Urothelium cell line (cell line): Measurements from ENCODE around the gene EPHA10.
A peak's percentile ranks its signal among the peaks of the same experiment; 100 is the strongest.
"Not testable (repeated sequence)": the region's sequence is repeated elsewhere in the genome, so short reads cannot be mapped to it uniquely, and the experiment has no call there.

Experiments used
- DNase-seq: peaks from one replicate; pipeline ENCODE4 v3.0.0; 2011; ENCODE audit warnings: low spot score, mixed read lengths
- FAIRE-seq: peaks from 2 replicates; lab custom pipeline; 2011; peaks lifted over from hg19 to GRCh38; lab: Jason Lieb, UNC

The EPHA10 gene

DNA sequence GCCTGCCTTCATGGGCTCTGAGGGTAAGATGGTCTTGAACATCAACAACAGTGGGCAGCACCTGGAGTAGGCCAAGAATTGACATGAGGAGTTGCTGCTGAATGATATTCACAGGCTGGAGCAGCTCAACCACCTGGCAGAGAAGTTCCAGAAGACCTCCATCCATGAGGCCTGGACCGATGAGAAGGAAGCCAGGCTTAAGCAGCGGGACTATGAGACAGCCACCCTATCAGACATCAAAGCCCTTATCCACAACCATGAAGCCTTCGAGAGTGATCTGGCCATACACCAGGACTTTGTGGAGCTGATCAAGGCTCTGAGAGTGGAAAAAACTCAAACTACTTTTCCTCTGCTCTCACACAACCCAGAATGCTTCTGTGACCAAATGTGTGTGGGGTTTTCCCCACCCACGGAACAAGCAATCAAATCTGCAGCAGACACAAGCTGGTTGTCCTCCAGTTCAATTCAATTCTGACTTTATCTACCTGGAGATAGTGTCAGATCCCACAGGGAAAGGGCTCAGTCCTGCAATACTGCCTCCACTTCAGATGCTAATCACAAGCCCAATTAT is 12.1 kb upstream of the EPHA10 start:
- DNase-seq, result no peak
- FAIRE-seq, result no peak

DNA sequence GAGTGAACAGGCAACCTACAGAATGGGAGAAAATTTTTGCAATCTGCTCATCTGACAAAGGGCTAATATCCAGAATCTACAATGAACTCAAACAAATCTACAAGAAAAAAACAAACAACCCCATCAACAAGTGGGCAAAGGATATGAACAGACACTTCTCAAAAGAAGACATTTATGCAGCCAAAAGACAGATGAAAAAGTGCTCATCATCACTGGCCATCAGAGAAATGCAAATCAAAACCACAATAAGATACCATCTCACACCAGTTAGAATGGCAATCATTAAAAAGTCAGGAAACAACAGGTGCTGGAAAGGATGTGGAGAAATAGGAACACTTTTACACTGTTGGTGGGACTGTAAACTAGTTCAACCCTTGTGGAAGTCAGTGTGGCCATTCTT is 6.5 kb upstream of the EPHA10 start:
- not testable (repeated sequence) for FAIRE-seq, DNase-seq

DNA sequence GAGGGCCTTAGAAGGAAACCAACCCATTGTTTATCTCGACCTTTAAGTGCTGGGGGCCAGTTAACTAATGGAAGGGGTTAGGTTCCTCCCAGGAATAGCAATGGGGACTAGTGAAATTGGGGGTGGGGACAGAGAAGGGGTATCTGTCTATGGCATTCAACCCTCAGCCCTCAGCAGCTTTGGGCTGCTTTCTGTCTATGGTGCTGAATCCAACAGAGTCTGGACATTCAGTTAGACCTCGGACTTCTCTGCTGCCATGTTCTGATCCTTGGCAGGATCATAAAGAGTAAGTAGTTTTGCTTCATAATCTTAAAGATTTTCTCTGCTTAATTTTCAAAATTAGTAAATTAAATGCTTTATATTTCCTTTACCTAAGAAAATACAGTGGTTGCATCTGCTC is 2.6 kb upstream of the EPHA10 start:
- DNase-seq, result no peak
- no peak for FAIRE-seq

DNA sequence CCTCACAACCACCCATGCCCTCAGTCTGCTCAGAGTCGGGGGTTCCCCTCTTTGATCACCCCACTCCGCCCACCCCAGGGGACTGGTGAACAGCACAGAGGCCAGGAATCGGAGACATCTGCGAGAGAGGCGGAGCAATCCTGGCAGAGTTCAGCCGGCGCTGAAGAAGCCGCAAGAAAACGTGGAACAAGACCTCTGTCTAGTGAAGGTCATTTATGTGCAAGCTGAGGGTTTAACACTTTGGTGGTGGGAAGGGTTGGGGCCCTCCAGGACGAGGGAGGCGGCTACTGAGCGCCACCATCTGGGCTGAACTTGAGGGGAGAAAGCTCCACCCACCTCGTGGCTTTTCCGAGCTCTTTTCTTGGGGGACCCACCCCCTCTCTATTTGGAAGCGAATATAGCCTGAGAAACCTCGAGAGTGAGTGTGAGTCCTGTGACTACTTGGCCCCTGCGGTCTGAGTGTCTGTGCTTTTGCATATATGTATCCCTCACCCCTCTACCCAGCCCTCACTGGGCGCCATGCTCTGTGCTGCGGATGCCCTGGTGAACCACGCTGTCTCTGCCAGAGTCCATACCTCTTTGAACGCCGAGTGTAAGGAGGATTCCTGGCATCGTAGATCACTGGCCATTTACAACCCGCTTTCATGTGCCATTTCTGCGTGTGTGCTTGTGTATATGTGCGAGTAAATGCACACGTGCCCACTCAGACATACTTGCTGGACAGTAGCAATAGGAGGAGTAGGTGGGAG is 1.2 kb upstream of the EPHA10 start:
- no peak for FAIRE-seq
- DNase-seq, result no peak

DNA sequence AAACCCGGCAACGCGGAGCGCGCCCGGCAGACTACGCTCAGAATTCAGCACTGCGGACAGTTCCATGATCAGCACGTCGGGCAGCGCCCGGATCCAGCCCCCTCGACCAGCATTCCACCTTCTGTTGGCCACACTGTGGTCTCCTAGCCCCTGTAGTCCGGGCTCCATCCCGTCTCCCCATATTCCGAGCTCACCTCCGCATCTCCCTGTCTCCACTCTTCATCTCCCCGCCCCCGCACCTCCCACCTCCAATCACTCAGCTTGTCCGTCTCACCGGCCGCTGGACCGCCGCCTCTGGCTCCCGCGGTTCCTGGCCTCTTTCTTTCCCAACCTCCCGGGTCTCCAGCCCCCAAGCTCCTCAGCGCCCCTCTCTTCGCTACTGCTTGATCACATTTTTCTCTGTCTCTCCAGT is 500 bp downstream of the EPHA10 start:
- DNase-seq (peak; percentile 67), FAIRE-seq (no peak)

DNA sequence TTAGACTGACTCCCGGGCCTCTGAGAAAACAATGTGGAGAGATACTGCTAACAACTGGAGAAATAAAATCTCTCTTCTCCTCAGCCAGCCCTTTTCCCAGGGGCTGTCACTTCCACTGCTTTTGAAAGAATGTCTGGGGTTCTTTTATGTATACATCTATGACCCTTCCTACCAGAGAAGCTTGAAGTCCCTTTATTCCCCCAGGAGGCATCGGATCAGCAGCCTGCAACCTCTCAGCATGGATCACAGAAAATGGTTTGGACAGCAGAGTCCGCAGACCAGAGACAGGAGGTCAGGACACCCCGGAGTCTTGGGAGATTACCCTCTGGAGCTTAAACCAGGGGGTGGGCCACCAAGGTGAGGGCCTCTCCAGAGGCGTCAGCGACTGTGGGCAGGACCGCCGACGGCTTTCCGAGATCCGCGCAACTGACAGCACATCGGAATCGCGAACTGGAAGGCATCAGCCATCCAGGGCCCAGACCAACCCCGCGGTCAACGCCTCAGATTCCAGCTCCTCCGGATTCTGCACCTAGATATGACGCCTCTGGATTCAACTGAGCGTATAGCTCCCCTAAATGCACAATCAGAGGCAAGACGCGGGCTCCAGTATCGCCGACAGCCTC is 1.0 kb downstream of the EPHA10 start:
- no peak for FAIRE-seq
- DNase-seq, result no peak

DNA sequence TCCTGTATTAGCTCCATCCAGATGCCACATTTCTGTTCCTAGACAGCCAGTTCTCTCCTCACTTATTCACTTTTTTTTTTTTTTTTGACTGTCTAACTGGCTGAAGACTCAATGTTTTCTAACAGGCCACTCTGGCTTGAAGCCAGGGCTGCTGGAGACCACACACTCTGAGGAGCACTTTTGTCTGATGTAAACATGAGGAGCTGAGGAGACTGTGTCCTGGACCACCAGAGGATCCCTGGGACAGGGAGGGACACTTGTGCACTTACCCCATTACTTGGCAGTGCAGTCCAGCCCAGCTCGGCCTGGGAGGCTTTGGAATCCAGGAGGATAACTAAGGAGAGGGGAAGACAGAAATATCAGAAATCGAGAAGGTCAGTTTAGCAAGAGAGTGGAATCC is 2.4 kb downstream of the EPHA10 start:
- FAIRE-seq (no peak), DNase-seq (no peak)

DNA sequence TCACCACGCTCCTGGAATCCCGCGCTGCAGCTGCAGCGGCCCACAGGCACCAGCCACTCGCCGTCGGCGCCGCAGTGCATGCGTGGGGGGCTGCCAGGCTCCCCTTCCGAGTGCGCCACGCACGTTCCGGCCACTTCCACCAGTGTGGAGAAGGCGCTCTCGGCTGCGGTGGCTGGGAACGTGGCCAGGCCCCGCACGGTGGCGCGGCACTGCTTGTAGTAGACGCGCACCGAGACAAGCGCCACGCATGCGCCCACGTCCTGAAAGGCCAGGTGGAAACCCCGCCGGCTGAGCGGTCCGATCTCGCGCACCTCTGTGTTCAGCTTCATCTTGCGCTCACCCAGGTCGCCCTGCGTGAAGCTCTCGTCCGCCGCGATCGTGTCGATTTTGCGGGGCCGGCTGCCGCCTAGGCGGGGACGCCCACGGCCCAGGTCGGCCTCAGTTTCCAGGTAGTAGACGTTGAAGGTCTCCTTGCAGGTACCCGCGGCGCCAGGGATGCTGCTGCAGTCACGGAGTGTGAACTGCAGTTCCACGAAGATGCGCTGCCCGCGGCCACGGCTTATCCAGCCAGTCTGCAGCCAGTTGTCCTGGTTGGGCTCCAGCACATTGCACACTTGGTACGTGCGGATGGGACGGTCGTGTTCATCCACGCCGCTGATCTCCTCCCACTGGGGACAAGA is 3.4 kb downstream of the EPHA10 start:
- FAIRE-seq (no peak), DNase-seq (no peak)

DNA sequence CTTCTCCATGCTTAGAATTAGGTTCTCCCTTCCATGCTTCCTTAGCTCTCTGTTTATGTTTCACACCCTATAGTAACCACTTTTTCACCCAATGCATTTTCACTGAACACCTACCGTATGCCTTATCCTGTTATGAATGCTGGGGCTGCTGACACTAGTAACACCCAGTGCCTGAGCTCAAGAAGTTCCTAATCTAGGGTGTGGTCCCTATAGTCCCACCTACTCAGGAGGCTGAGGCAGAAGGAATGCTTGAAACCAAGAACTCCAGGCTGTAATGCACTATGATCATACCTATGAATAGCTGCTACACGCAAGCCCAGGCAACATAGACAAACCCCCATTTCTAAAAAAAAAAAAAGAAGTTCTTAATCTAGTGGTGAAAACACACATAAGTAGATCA is 5.5 kb downstream of the EPHA10 start:
- FAIRE-seq (no peak), DNase-seq (no peak)

DNA sequence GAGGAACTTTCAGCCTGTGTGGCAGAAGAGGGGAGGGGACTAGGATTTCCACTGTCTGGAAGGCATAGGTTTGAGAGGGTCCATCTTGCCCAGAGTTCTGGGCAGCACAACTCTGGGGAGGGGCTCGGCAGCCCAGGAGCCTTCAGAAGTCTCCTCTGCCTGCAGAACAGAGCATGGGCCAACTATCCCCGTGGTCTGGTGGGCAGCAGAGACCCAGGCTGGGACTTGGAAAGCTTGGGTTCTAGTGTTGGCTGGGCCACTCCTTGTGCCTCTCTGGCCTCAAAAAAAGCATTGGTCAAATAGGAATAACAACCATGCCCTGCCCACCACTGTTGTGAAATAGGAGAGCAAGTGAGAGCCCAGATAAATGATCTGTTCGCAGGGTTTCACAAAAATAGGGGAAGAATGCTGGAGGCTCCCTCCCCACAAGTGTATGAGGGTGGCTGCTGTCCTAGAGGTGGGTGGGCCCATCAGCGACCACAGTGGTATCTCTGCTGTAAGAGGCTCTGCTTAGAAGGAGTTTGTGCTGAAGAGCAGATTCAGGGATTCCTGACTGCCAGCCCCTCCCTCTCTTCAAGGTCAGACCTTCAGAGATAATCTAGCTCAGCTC is 8.9 kb downstream of the EPHA10 start:
- DNase-seq (no peak), FAIRE-seq (no peak)

DNA sequence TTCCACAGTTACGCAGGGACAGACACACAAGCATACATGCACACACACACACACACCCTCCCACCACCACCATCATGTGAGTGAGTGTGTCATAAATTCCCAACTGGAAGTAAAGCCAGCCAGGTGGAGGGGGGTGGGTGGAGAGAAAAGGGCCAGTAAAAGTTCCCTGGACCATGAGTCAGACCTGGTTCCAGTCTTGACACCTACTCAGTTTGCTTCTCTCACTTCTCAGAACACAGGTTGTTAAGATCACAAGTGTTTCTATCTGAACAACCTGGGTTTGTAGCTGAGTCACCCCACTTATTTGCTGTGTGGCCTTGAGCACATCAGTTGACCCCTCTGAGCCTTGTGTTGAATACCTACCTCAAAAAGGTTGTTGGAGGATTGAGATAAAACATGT is 9.6 kb downstream of the EPHA10 start:
- peak; percentile 82 for FAIRE-seq
- peak; percentile 59 for DNase-seq

DNA sequence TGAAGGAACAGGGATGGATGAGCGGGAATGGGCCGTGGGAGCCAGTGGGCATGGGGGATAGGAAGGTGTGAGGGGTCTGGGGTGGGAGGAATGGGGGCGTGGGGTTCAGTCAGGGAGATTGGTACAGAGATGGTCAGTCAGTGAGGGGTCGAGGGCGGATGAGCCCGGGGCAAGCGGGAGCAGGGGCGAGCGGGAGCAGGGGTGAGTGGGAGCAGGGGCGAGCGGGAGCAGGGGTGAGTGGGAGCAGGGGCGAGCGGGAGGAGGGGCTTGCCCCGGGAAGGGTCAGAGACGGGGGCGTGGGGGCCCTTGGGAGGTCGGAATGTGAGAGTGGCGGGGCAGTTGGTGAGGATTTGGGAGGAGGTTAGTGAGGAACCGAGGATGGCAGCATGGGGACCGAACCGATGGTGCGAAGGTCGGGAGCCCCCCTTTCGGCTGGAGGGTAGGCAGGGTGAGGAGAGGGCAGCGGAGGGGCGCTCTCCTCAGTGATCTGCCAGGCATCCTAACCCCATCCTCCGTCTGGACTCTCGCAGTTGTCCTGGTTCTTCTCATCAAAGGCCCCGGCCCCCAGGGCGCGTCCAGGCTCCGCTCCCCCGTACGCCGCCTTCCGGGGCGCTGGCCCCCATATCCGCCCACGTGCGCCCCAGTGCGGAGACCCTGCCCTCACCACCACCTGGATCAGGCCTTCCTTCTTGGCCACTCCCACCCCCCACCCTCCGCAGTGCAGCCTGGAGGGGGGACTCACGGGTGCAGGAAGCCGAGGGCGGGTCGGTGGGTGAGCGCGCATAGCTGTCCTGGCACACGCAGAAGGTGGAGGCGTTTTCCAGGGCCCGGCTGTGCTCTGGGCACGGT is 11.2 kb downstream of the EPHA10 start:
- FAIRE-seq, result no peak

DNA sequence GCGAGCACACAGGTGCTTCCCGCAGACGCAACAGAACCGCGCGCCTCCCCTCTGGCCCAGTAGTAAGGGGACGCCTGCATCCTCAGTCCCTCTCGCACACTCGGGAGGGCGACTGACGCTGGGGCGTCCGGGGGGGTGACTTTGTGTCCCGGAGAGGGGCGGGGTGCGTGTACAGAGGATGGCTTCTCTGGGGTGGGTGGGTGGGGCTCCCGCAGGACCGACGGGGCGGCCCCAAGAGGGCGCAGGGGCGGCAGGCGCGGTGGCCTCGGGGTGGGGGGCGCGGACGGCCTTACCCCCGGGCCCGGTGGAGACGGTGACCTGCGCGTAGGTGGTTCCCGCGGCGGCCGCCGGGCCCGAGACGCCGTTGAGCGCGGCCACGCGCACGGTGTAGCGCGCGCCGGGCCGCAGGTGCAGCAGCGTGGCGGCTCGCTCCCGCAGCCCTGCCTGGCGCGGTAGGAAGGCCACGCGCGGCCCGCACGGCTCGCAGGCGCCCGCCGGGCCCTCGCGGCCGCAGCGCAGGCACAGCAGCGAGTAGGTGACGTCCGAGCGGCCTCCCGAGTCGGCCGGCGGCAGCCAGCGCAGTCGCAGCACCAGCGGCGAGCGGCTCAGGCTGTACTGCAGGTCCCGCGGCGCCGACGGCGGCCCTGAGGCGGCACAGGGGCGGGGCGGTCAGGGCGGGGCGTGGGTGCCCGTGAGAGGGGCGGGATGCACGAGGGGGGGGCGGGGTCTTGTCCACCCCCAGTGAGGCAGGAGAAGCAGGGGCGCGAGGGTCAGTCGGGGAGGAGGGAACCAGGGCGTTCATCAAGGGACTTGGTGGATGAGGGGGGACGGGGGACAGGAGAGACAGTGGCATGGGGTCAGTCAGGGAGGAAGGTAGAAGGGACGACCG is 12.1 kb downstream of the EPHA10 start:
- DNase-seq (peak; percentile 87), FAIRE-seq (peak; percentile 81)

More for the DNA sequence above, 11.2 kb downstream of the EPHA10 start:
- DNase-seq, result no peak

DNA sequence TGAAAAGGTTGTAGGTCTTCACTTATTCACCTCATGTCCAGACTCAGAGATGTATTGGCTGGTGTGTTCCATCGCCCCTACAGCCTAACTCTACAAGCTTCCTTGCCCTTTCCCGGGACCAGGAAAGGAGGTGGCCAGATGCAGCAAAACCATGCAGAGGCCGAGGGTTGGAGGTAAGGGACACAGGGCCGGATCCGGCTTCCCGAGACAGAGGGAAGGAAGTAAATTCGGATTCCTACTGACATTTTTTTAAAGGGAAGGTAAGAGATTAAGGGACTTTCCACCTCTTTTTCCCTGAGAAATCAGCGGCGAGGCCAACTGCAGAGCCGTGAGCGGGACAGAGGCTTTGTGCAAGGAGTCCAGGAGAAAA is 12.7 kb downstream of the EPHA10 start:
- DNase-seq (no peak), FAIRE-seq (no peak)

DNA sequence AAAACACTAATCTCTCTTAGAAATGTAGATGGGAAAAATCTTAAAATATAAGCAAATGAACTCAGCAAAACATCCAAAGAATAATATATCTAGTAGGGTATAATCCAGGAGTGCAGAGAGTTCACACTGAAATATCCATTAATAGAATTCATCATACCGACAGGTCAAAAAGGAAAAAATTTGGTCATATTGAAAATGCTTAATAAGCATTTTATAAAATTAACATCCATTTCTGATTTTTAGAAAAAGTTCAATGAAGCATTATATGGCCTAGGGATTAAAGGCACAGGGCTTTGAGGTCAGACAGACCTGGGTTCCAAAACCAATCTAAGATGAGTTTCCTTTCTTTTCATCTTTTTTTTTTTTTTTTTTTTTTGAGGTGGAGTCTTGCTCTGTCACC is 16.4 kb downstream of the EPHA10 start:
- DNase-seq (no peak), FAIRE-seq (no peak)

DNA sequence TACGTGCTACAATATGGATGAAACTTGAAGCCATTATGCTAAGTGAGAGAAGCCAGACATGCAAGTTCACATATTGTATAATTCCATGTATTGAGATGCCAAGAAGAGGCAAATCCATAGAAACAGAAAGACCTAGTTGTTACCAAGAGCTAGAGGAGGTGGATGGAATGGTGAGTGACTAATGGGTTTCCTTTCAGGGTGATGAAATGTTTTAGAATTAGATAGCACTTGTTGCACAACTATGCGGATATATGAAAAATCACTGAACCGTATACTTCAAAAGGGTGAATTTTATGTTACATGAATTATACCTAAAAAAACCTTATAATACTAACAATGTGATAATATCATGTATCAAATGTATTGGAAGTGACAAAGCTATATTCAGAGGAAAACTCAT is 18.1 kb downstream of the EPHA10 start:
- no peak for FAIRE-seq
- DNase-seq, result no peak

DNA sequence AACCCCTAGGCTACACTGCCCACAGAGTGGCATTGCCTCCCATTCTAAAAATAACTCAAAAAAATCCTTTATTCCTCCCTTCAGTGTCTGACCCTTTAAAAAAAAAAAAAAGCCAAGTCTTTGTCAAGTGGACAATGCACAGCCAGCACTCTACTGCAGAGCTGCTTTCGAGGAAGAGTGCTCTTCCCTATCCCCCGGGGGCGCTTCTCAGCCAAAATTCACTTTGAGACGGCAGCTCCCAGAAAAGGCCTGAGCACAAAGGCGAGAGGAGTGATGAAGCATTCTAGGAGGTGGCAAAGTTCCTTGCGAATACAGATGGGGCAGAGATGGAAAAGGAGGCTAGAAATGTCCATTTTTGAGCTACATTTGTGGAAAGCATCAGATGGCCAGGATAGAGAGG is 23.3 kb downstream of the EPHA10 start:
- FAIRE-seq (no peak), DNase-seq (no peak)

DNA sequence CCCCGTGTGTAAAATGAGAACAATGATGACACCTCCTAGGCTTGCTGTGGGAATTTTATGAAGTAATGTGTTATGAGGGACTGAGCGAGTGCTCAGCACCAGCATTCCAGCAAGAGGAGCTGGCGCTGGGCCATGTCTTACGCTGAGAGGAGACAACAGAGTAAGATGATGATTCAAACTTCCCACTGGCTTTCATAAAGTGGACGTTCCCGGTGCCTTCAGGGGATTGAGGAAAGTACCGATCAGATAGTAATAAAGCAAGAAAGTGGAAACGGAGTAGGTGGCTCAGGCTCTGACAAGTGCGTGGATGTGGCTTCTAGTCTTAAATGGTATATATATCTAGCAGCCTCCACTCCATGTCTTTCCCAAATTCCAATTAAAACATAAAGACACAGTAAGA is 23.8 kb downstream of the EPHA10 start:
- DNase-seq, result peak; percentile 80
- peak; percentile 46 for FAIRE-seq

DNA sequence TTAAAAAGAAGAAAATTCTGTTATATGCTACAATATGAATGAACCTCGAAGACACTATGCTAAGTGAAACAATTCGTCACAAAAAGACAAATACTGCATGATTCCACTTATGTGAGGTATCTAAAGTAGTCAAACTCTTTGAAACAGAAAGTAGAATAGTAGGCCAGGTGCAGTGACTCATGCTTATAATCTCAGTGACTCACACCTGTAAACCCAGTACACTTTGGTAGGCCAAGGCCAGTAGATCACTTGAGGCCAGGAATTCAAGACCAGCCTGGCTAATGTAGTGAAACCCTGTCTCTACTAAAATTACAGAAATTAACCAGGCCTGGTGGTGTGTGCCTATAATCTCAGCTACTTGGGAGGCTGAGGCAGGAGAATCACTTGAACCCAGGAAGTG is 25.7 kb downstream of the EPHA10 start:
- FAIRE-seq (no peak), DNase-seq (no peak)
